A549 (cell line): ENCODE measurements around the gene ASXL2.

Source experiments
- CBX8 ChIP-seq: fragments of 200-600 bp; sonication (generic); IDR thresholded peaks from 2 replicates; pipeline ENCODE4 v1.6.1; 2016
- CEBPB ChIP-seq, 2 experiments: fragments of >200 bp in 1 of 2; sonication (Bioruptor Twin) in 1 of 2; formaldehyde crosslinking in 1 of 2; IDR thresholded peaks; 2 replicates each; pipeline ENCODE4 v1.6.1; 2012 to 2016
- EP300 ChIP-seq, 2 experiments: fragments of >200 bp; sonication (Bioruptor Twin); formaldehyde crosslinking; IDR thresholded peaks; 2 replicates in 1 of 2; 3 replicates in 1 of 2; pipeline ENCODE4 v1.6.1; 2016 to 2017
- NFE2L2 ChIP-seq: fragments of 150-350 bp; conservative IDR thresholded peaks from 2 replicates; pipeline ENCODE4 v1.6.1; 2014; ENCODE audit warnings: low read length
- TF ChIP-seq, protein P1 (sequence below): fragments of >200 bp; sonication (Bioruptor Twin); formaldehyde crosslinking; IDR thresholded peaks from 3 replicates; pipeline ENCODE4 v1.5.1; 2016

DNA sequence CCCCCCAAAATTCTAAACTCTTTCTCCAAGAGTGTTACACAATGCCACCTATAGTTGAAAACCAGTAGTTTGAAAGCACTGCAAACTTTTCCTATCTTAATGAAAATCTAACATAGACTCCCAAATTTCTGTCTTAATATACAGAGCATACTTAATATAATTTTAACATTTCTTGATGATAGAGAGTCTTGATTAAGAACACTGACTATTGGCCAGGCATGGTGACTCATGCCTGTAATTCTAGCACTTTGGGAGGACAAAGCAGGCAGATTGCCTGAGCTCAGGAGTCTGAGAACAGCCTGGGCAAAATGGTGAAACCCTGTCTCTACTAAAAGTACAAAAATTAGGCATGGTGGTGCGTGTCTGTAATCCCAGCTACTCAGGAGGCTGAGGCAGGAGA, 34.2 kb downstream of the ASXL2 start:
- TF ChIP-seq NFE2L2 (no peak), CEBPB (IDR thresholded peaks at IDR 0.05) (no peak), EP300 (IDR thresholded peaks at IDR 0.05) (no peak), CBX8 (no peak)
- TF ChIP-seq, protein P1, sequence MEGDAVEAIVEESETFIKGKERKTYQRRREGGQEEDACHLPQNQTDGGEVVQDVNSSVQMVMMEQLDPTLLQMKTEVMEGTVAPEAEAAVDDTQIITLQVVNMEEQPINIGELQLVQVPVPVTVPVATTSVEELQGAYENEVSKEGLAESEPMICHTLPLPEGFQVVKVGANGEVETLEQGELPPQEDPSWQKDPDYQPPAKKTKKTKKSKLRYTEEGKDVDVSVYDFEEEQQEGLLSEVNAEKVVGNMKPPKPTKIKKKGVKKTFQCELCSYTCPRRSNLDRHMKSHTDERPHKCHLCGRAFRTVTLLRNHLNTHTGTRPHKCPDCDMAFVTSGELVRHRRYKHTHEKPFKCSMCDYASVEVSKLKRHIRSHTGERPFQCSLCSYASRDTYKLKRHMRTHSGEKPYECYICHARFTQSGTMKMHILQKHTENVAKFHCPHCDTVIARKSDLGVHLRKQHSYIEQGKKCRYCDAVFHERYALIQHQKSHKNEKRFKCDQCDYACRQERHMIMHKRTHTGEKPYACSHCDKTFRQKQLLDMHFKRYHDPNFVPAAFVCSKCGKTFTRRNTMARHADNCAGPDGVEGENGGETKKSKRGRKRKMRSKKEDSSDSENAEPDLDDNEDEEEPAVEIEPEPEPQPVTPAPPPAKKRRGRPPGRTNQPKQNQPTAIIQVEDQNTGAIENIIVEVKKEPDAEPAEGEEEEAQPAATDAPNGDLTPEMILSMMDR: no peak; the same call in 2 of the 3 replicates
